GM12878 (cell line): Measurements from ENCODE around the gene INTS14.

Experiments used
- ETV6 ChIP-seq, 2 experiments: fragments of 450-650 bp in 1 of 2; IDR thresholded peaks in 1 of 2; conservative IDR thresholded peaks in 1 of 2; 2 replicates each; pipeline ENCODE4 v1.6.1; 2014; ENCODE audit warnings: antibody characterized with exemption in 1 of 2, borderline replicate concordance in 1 of 2, low read depth in 1 of 2, mild to moderate bottlenecking in 1 of 2, moderate library complexity in 1 of 2
- FOS ChIP-seq: IDR thresholded peaks from 3 replicates; pipeline ENCODE4 v1.6.1; 2011; ENCODE audit warnings: borderline replicate concordance; ENCODE audit not compliant: insufficient read length; ENCODE audit errors: extremely low read depth
- JUNB ChIP-seq: IDR thresholded peaks from 2 replicates; pipeline ENCODE4 v1.6.1; 2016; ENCODE audit warnings: antibody characterized with exemption, mild to moderate bottlenecking
- NR2C1 ChIP-seq: fragments of 450-650 bp; IDR thresholded peaks from 2 replicates; pipeline ENCODE4 v1.6.1; 2017; ENCODE audit warnings: antibody characterized with exemption, mild to moderate bottlenecking, moderate library complexity
- NRF1 ChIP-seq: conservative IDR thresholded peaks from 2 replicates; pipeline ENCODE4 v1.6.1; 2011; ENCODE audit warnings: mild to moderate bottlenecking, low read depth, low read length, improper control_type of control experiment
- POLR2AphosphoS5 ChIP-seq: IDR thresholded peaks from 2 replicates; pipeline ENCODE4 v1.6.1; 2011; ENCODE audit warnings: mild to moderate bottlenecking, low read length, inconsistent platforms
- SIN3A ChIP-seq: IDR thresholded peaks from 2 replicates; pipeline ENCODE4 v1.6.1; 2012; ENCODE audit warnings: low read depth, low read length, improper control_type of control experiment
- ZNF207 ChIP-seq: fragments of 450-650 bp; IDR thresholded peaks from 2 replicates; pipeline ENCODE4 v1.6.1; 2014; ENCODE audit warnings: antibody characterized with exemption, mild to moderate bottlenecking, borderline replicate concordance

DNA sequence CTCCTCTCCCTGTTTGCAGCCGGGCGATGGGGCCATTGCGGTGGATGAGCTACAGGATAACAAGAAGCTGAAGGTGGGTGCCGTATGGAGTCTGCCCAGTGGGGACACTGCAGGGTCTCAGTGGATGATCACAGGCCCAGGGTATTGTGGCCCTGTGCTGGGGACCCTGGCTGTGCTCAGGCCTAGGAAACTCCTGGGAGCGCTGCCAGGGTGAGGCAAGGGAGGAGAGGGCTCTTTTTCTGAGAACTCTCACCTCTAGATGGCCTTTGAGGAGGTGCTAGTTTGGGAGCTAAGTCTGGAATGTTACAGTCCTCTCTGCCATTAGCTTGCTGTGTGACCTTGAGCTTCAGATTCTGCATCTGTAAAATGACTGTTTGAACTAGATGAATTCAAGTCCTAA lies 27.2 kb upstream of the INTS14 start:
- TF ChIP-seq ZNF207, result no peak
- no peak for TF ChIP-seq NR2C1
- TF ChIP-seq FOS, result no peak
- TF ChIP-seq SIN3A, result no peak
- no peak for TF ChIP-seq ETV6 (conservative IDR thresholded peaks at IDR 0.05 in 1 of 2, IDR thresholded peaks at IDR 0.05 in 1 of 2; ENCODE audit: borderline replicate concordance in 1 of 2, low read depth in 1 of 2)
- TF ChIP-seq NRF1, result no peak
- TF ChIP-seq POLR2AphosphoS5, result no peak
- TF ChIP-seq JUNB, result no peak
